Trophoblast cell (in vitro differentiated cells and primary cell): ENCODE measurements around the gene MT1B.

Experiments
- DNase-seq, 2 donors: peaks; one replicate each; pipeline ENCODE4 v3.0.0-alpha.2; 2016
- H2AFZ ChIP-seq: 2 replicates; pipeline ENCODE4 v1.6.1; 2013; ENCODE audit warnings: low read length, moderate library complexity, mild to moderate bottlenecking; ENCODE audit not compliant: insufficient read depth, poor library complexity
- H2AK5ac ChIP-seq: 2 replicates; pipeline ENCODE4 v1.6.1; 2013; ENCODE audit warnings: mild to moderate bottlenecking, low read length
- H2BK120ac ChIP-seq: 2 replicates; pipeline ENCODE4 v1.6.1; 2013; ENCODE audit warnings: low read length, mild to moderate bottlenecking, moderate library complexity; ENCODE audit not compliant: insufficient read depth, poor library complexity
- H2BK12ac ChIP-seq: 2 replicates; pipeline ENCODE4 v1.6.1; 2013; ENCODE audit warnings: mild to moderate bottlenecking, low read length, moderate library complexity
- H2BK5ac ChIP-seq: 2 replicates; pipeline ENCODE4 v1.6.1; 2013; ENCODE audit warnings: low read length, low read depth, moderate library complexity, mild to moderate bottlenecking; ENCODE audit not compliant: poor library complexity
- H3K14ac ChIP-seq: 2 replicates; pipeline ENCODE4 v1.6.1; 2013; ENCODE audit warnings: mild to moderate bottlenecking, low read length
- H3K18ac ChIP-seq: 2 replicates; pipeline ENCODE4 v1.6.1; 2013; ENCODE audit warnings: mild to moderate bottlenecking, low read length
- H3K23ac ChIP-seq: 2 replicates; pipeline ENCODE4 v1.6.1; 2013; ENCODE audit warnings: low read length
- H3K27ac ChIP-seq: 2 replicates; pipeline ENCODE4 v1.5.1; 2013; ENCODE audit warnings: low read depth, mild to moderate bottlenecking, inconsistent platforms, low read length, moderate library complexity
- H3K27me3 ChIP-seq: 2 replicates; pipeline ENCODE4 v1.6.1; 2013; ENCODE audit warnings: inconsistent platforms, mild to moderate bottlenecking, low read length, moderate library complexity; ENCODE audit not compliant: insufficient read depth
- H3K36me3 ChIP-seq, 2 experiments: 1 replicate in 1 of 2; 2 replicates in 1 of 2; pipeline ENCODE4 v1.6.1; 2013; ENCODE audit warnings: low read length in 2 of 2, mild to moderate bottlenecking in 2 of 2, moderate library complexity in 1 of 2; ENCODE audit not compliant: insufficient read depth in 2 of 2, control insufficient read depth in 1 of 2
- H3K4ac ChIP-seq: 2 replicates; pipeline ENCODE4 v1.6.1; 2013; ENCODE audit warnings: low read depth, mild to moderate bottlenecking, low read length, moderate library complexity
- H3K4me1 ChIP-seq, 2 experiments: 1 replicate in 1 of 2; 2 replicates in 1 of 2; pipeline ENCODE4 v1.6.1; 2013; ENCODE audit warnings: low read length in 2 of 2, mild to moderate bottlenecking in 2 of 2, moderate library complexity in 1 of 2; ENCODE audit not compliant: insufficient read depth in 2 of 2, control insufficient read depth in 1 of 2
- H3K4me2 ChIP-seq: 2 replicates; pipeline ENCODE4 v1.6.1; 2013; ENCODE audit warnings: inconsistent platforms, mild to moderate bottlenecking, low read length, moderate library complexity
- H3K4me3 ChIP-seq: 2 replicates; pipeline ENCODE4 v1.5.1; 2013; ENCODE audit warnings: mild to moderate bottlenecking, low read depth, low read length, inconsistent platforms
- H3K79me1 ChIP-seq: one replicate; pipeline ENCODE4 v1.6.1; 2013; ENCODE audit warnings: low read length
- H3K79me2 ChIP-seq: 2 replicates; pipeline ENCODE4 v1.6.1; 2013; ENCODE audit warnings: low read length, mild to moderate bottlenecking; ENCODE audit not compliant: control insufficient read depth, insufficient read depth, poor library complexity
- H3K9ac ChIP-seq: 2 replicates; pipeline ENCODE4 v1.6.1; 2013; ENCODE audit warnings: mild to moderate bottlenecking, low read length
- H3K9me3 ChIP-seq: 2 replicates; pipeline ENCODE4 v1.6.1; 2013; ENCODE audit warnings: low read depth, mild to moderate bottlenecking, control low read depth, inconsistent platforms, low read length; ENCODE audit not compliant: insufficient read depth
- H4K12ac ChIP-seq: 2 replicates; pipeline ENCODE4 v1.6.1; 2013; ENCODE audit warnings: low read depth, mild to moderate bottlenecking, low read length, moderate library complexity
- H4K8ac ChIP-seq: 2 replicates; pipeline ENCODE4 v1.6.1; 2013; ENCODE audit warnings: low read depth, mild to moderate bottlenecking, low read length, moderate library complexity
- H4K91ac ChIP-seq: one replicate; pipeline ENCODE4 v1.6.1; 2013; ENCODE audit warnings: low read depth, mild to moderate bottlenecking, low read length, moderate library complexity
- WGBS: extraction: QIAGEN DNeasy Blood & Tissue Kit; methylation state at CpG from one replicate; pipeline ENCODE4 v1.1.7; 2013; ENCODE audit warnings: missing lambda C conversion rate; ENCODE audit not compliant: insufficient read length, insufficient coverage; ENCODE audit errors: extremely low coverage; 5-methylcytosine and 5-hydroxymethylcytosine counted together

The MT1B gene

DNA sequence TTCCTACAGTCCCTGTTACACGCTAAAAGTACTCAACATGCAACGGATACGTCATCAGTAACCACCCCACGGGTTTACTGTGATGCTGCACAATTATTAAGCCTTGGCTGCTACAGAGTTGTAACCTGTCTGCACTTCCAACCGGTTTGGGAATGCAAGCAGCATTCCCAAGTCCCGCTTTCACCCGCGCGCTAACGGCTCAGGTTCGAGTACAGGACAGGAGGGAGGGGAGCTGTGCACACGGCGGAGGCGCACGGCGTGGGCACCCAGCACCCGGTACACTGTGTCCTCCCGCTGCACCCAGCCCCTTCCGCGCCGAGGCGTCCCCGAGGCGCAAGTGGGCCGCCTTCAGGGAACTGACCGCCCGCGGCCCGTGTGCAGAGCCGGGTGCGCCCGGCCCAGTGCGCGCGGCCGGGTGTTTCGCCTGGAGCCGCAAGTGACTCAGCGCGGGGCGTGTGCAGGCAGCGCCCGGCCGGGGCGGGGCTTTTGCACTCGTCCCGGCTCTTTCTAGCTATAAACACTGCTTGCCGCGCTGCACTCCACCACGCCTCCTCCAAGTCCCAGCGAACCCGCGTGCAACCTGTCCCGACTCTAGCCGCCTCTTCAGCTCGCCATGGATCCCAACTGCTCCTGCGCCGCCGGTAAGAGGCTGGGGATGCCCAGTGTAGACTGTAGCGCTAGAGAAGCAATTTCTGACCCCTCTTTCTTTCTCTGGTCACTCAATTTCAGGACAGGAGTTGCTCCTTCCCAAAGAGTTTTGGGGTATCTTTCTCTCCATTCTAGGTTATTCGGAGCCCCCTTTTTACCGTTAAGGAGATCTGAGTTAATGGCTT, 43.4 kb upstream of the MT1B start, which contains the start of gene MT2A:
Gene MT2A (plus strand): TSS at position 542 of the 833 bp plus-strand sequence. CDS start 72 bp downstream, at position 614.
- Histone ChIP-seq H4K8ac (peak within 1 kb of the TSS; percentile 79), H2AK5ac (peak within 1 kb of the TSS; percentile 13), H3K18ac (peak within 1 kb of the TSS; percentile 53), H3K4me2 (peak within 1 kb of the TSS; percentile 77), H3K4me1 (peaks cover 27 to 31% of the 10 kb centered on the region in 2 experiments), H3K27ac (peak within 1 kb of the TSS; percentile 23), H2BK5ac (no peak within 1 kb of the TSS), H3K14ac (peak within 1 kb of the TSS; percentile 65), H4K12ac (no peak within 1 kb of the TSS), H3K23ac (no peak within 1 kb of the TSS), H3K9me3 (no peaks in the 10 kb centered on the region), H2AFZ (peak within 1 kb of the TSS; percentile 69), H2BK12ac (peak within 1 kb of the TSS; percentile 62), H3K4ac (no peak within 1 kb of the TSS), H3K27me3 (peaks cover 3% of the 10 kb centered on the region), H3K36me3 (no peaks in the 10 kb centered on the region), H4K91ac (peak within 1 kb of the TSS; percentile 87), H3K9ac (no peak within 1 kb of the TSS), H2BK120ac (peak within 1 kb of the TSS; percentile 50), H3K79me1 (peaks cover 11% of the 10 kb centered on the region), H3K4me3 (peak within 1 kb of the TSS; percentile 67), H3K79me2 (no peaks in the 10 kb centered on the region)
- peak; percentile 99 for DNase-seq
- WGBS: no CpG with 5 or more reads among the region's 62 CpGs

DNA sequence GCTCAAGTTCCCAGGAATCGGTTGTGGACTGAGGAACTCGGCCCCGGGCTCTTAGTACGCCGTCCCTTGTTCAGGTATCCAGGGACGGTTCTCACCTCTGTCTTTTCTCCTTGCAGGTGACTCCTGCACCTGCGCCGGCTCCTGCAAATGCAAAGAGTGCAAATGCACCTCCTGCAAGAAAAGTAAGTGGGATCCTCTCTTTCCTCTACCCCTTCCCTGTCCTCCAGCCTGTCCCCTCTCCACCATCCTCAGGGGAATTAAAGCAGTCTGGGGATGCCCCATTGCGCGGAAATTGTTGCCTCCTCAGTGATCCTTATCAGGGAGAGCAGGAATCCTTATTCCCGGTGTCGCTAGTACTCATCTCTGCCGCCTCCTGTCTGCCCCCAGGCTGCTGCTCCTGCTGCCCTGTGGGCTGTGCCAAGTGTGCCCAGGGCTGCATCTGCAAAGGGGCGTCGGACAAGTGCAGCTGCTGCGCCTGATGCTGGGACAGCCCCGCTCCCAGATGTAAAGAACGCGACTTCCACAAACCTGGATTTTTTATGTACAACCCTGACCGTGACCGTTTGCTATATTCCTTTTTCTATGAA, 42.7 kb upstream of the MT1B start:
- Histone ChIP-seq H3K23ac (no peak overlapping the region), H3K79me1 (peaks cover 11% of the 10 kb centered on the region), H4K12ac (no peak overlapping the region), H3K18ac (no peak overlapping the region), H2BK12ac (no peak overlapping the region), H3K27ac (no peak overlapping the region), H3K14ac (no peak overlapping the region), H3K4ac (no peak overlapping the region), H3K4me1 (peaks cover 27 to 31% of the 10 kb centered on the region in 2 experiments), H2BK120ac (no peak overlapping the region), H4K8ac (no peak overlapping the region), H3K79me2 (no peaks in the 10 kb centered on the region), H2AK5ac (no peak overlapping the region), H3K9ac (no peak overlapping the region), H2BK5ac (no peak overlapping the region), H4K91ac (no peak overlapping the region), H3K9me3 (no peaks in the 10 kb centered on the region), H3K4me3 (no peak overlapping the region), H3K36me3 (no peaks in the 10 kb centered on the region), H3K4me2 (peak overlapping the region; percentile 77), H3K27me3 (peaks cover 3% of the 10 kb centered on the region), H2AFZ (no peak overlapping the region)
- DNase-seq: peak in 1 of 2 donors; percentile 47
- WGBS: no CpG with 5 or more reads among the region's 21 CpGs

DNA sequence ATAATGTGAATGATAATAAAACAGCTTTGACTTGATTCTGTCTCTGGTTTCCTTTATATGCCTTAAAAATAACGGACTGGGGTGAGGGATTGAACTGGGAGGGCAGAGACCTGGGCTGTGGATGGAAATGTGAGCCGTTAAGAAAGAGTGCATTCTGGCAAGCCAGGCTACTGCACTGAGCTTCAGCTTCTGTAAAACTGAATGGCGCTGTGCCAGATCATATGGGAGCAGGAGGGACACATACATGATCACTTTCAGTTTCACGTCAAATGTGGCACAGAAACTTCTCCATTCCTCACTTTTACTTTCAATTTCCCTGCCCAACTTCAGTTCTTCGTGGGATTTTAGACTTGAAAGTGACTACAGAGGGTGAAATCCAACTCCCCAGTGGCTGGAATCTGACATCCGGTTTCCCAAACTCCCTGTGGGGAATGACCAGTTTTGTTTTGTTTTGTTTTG, 42.2 kb upstream of the MT1B start:
- Histone ChIP-seq H3K27ac (no peak overlapping the region), H2BK12ac (no peak overlapping the region), H3K4me1 (peaks cover 27 to 31% of the 10 kb centered on the region in 2 experiments), H3K4me3 (no peak overlapping the region), H3K9ac (no peak overlapping the region), H4K12ac (no peak overlapping the region), H3K23ac (no peak overlapping the region), H3K14ac (no peak overlapping the region), H3K27me3 (peaks cover 3% of the 10 kb centered on the region), H2BK5ac (no peak overlapping the region), H3K4me2 (peak overlapping the region; percentile 50), H4K8ac (no peak overlapping the region), H4K91ac (no peak overlapping the region), H3K36me3 (no peaks in the 10 kb centered on the region), H2BK120ac (no peak overlapping the region), H2AK5ac (no peak overlapping the region), H3K9me3 (no peaks in the 10 kb centered on the region), H3K79me1 (peaks cover 11% of the 10 kb centered on the region), H3K18ac (no peak overlapping the region), H2AFZ (no peak overlapping the region), H3K4ac (no peak overlapping the region), H3K79me2 (no peaks in the 10 kb centered on the region)
- WGBS: no CpG with 5 or more reads among the region's 6 CpGs
- peak; percentile 28 to 58 for DNase-seq

DNA sequence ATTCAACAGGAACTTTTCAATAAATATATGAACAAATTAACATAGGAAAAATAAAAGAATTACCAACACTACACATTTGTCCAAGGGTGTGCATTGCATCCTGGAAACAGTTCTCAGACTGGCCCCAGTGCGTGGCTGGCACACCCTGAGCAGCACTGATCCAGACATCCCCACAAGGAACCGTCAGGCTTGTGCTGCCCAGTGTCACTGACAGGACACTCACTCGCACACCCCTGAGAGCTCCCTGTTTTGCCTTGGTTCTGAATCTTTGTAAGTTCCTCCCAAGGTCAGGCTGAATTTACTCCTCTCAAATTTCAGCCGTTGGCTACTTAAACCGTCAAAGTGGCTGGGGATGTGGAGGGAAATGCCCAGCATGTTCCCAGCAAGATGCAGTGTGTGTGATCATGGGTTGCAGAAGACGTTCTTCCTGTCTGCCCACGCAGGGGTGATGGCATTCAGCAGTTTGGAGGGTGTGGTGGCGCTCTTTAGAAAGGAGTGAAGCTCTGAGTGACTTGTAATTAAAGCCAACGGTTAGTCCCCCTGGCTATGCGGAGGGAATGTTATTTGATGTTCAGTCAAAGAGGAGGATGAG, 41.6 kb upstream of the MT1B start:
- Histone ChIP-seq H2AK5ac (no peak overlapping the region), H3K27ac (no peak overlapping the region), H3K36me3 (no peaks in the 10 kb centered on the region), H3K79me2 (no peaks in the 10 kb centered on the region), H3K9me3 (no peaks in the 10 kb centered on the region), H2AFZ (peak overlapping the region; percentile 10), H3K23ac (no peak overlapping the region), H3K27me3 (peaks cover 3% of the 10 kb centered on the region), H2BK120ac (no peak overlapping the region), H3K4me2 (no peak overlapping the region), H3K4ac (no peak overlapping the region), H4K8ac (no peak overlapping the region), H2BK12ac (no peak overlapping the region), H4K91ac (no peak overlapping the region), H2BK5ac (no peak overlapping the region), H3K4me3 (no peak overlapping the region), H3K79me1 (peaks cover 11% of the 10 kb centered on the region), H3K4me1 (peaks cover 27 to 31% of the 10 kb centered on the region in 2 experiments), H3K18ac (no peak overlapping the region), H3K14ac (no peak overlapping the region), H3K9ac (no peak overlapping the region), H4K12ac (no peak overlapping the region)
- WGBS: no CpG with 5 or more reads among the region's 10 CpGs
- peak; percentile 45 to 50 for DNase-seq
